CD4-positive, alpha-beta T cell treated with Interleukin-4 for 1 hour (primary cell): ENCODE measurements around the gene GTPBP8.
A peak's percentile ranks its signal among the peaks of the same experiment; 100 is the strongest.
"Not testable (repeated sequence)": the region's sequence is repeated elsewhere in the genome, so short reads cannot be mapped to it uniquely, and the experiment has no call there.

ENCODE experiments used
- DNase-seq, 2 donors: peaks; one replicate each; pipeline ENCODE4 v3.0.0-alpha.2; 2020 to 2022

GTPBP8 gene

GRCh38 chr3:113002037-113002436 lies 11.3 kb downstream of the GTPBP8 start:
- DNase-seq: no peak

- DNase-seq: peak; percentile 36 to 53
Observed at GRCh38 chr3:113002679-113003078, 11.9 kb downstream of the GTPBP8 start.

GRCh38 chr3:113005611-113006010 lies 14.8 kb downstream of the GTPBP8 start:
- peak in 1 of 2 donors; percentile 74 for DNase-seq

GRCh38 chr3:113006359-113007056 lies 15.7 kb downstream of the GTPBP8 start:
- DNase-seq: peak in 1 of 2 donors; percentile 46

GRCh38 chr3:113008117-113008516 lies 17.3 kb downstream of the GTPBP8 start:
- DNase-seq: no peak

GRCh38 chr3:113013593-113013992 lies 22.8 kb downstream of the GTPBP8 start:
- no peak for DNase-seq

GRCh38 chr3:113018536-113019181 lies 27.9 kb downstream of the GTPBP8 start:
- DNase-seq: peak in 1 of 2 donors; percentile 27

GRCh38 chr3:113019182-113020137 lies 28.7 kb downstream of the GTPBP8 start:
- peak; percentile 83 to 87 for DNase-seq

GRCh38 chr3:113021471-113021870 lies 30.7 kb downstream of the GTPBP8 start:
- no peak for DNase-seq

GRCh38 chr3:113034011-113034410 lies 43.2 kb downstream of the GTPBP8 start:
- no peak for DNase-seq

- DNase-seq: peak; percentile 31 to 64
Observed at GRCh38 chr3:113035387-113035982, 44.7 kb downstream of the GTPBP8 start.

GRCh38 chr3:113038328-113038727 lies 47.5 kb downstream of the GTPBP8 start:
- DNase-seq: no peak

GRCh38 chr3:113039546-113039945 lies 48.8 kb downstream of the GTPBP8 start:
- DNase-seq: no peak

GRCh38 chr3:113040231-113040630 lies 49.4 kb downstream of the GTPBP8 start:
- DNase-seq: no peak

GRCh38 chr3:113043686-113044085 lies 52.9 kb downstream of the GTPBP8 start:
- no peak for DNase-seq

- not testable (repeated sequence) for DNase-seq
Observed at GRCh38 chr3:113046186-113046965, 55.6 kb downstream of the GTPBP8 start.

GRCh38 chr3:113051302-113051711 lies 60.5 kb downstream of the GTPBP8 start:
- DNase-seq: peak; percentile 86 to 88
